Thoracic aorta (tissue), 2 donors: ENCODE measurements around the gene KCNJ6. TPM values are rescaled to one million over a fixed set of nuclear protein-coding genes. Genes with fewer than 3 reads are reported as not detected.
A peak's percentile ranks its signal among the peaks of the same experiment; 100 is the strongest.

Source experiments
- ATAC-seq: fragments of 150-250 bp; one replicate; pipeline ENCODE4 v1.8.0; 2017; ENCODE audit warnings: low read depth; ENCODE audit not compliant: insufficient number of reproducible peaks, low FRiP score
- DNase-seq: peaks from one replicate; pipeline ENCODE4 v3.0.0-alpha.2; 2020; ENCODE audit warnings: low spot score
- H3K27ac ChIP-seq, 2 donors: fragments of 200-600 bp; sonication (generic); 1 replicate in 1 of 2; 2 replicates in 1 of 2; pipeline ENCODE4 v1.5.1; 2016; ENCODE audit warnings: mild to moderate bottlenecking in 2 of 2, moderate library complexity in 2 of 2
- H3K27me3 ChIP-seq: fragments of 200-600 bp; sonication (generic); replicated peaks from 2 replicates; pipeline ENCODE4 v1.6.0; 2016; ENCODE audit warnings: mild to moderate bottlenecking; ENCODE audit not compliant: insufficient read depth
- H3K36me3 ChIP-seq: fragments of 200-600 bp; sonication (generic); one replicate; pipeline ENCODE4 v1.5.1; 2016
- H3K4me1 ChIP-seq, 2 donors: fragments of 200-600 bp; sonication (generic); 1 replicate in 1 of 2; 2 replicates in 1 of 2; pipeline versions ENCODE4 v1.5.1 to v1.6.0; 2016; ENCODE audit warnings: low read depth in 2 of 2, mild to moderate bottlenecking in 1 of 2; ENCODE audit not compliant: control insufficient read depth in 1 of 2
- H3K4me3 ChIP-seq: fragments of 200-600 bp; sonication (generic); 2 replicates; pipeline ENCODE4 v1.5.1; 2016; ENCODE audit warnings: mild to moderate bottlenecking
- H3K9me3 ChIP-seq: fragments of 200-600 bp; sonication (generic); 2 replicates; pipeline ENCODE4 v1.5.1; 2016
- total RNA-seq, 2 donors: library from RNA; depleted of rRNA; stranded (reverse); fragments of >200 nt; gene quantifications; one replicate each; pipeline versions ENCODE4 v1.1.0 to v1.2.3, GENCODE V29; 2016
- TF ChIP-seq, protein P1 (sequence below): fragments of 200-600 bp; sonication (generic); IDR thresholded peaks from one replicate; pipeline ENCODE4 v1.5.1; 2019; ENCODE audit warnings: antibody characterized with exemption

Gene KCNJ6, protein sequence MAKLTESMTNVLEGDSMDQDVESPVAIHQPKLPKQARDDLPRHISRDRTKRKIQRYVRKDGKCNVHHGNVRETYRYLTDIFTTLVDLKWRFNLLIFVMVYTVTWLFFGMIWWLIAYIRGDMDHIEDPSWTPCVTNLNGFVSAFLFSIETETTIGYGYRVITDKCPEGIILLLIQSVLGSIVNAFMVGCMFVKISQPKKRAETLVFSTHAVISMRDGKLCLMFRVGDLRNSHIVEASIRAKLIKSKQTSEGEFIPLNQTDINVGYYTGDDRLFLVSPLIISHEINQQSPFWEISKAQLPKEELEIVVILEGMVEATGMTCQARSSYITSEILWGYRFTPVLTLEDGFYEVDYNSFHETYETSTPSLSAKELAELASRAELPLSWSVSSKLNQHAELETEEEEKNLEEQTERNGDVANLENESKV
- not detected for total RNA-seq

DNA sequence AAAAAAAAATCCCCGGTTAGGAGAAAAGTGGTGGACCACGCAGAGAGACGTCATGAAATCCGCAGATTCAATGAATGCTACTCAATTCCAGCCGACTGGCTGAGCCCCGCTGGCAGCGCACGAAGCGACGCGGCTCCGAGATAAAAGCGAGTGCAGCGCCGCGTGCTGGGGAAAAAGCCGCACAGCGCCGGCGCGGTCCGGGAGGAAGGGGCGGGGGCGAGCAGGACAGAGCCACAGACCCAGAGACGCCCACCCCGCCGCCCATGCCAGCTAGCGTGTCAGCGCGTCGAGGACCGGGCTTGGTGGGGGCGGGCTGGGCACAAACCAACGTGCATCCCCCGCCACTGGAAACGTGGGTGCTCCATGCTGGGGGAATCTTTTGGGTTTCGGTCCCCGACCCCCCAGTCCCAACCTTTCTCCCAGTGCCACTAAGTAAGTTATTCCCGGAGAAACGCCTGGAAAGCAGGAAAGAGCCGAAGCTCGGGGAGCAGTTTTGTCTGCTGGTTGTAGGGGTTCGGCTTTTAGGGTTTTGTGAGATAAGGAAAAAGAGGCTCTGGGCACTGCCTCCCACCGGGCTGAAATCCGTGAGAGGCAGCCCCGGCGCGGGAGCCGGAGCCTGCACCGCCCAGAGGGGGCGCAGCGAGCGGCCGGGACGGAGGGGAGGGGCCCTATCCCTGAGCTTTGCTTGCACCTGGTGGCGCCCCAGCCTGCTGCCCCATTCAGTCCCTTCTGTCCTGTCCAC is at the start of gene KCNJ6:
KCNJ6 (minus strand) TSS at position 148 of the 742 bp plus-strand sequence. CDS start 75,775 bp downstream, outside the sequence.
- TF ChIP-seq, protein P1, sequence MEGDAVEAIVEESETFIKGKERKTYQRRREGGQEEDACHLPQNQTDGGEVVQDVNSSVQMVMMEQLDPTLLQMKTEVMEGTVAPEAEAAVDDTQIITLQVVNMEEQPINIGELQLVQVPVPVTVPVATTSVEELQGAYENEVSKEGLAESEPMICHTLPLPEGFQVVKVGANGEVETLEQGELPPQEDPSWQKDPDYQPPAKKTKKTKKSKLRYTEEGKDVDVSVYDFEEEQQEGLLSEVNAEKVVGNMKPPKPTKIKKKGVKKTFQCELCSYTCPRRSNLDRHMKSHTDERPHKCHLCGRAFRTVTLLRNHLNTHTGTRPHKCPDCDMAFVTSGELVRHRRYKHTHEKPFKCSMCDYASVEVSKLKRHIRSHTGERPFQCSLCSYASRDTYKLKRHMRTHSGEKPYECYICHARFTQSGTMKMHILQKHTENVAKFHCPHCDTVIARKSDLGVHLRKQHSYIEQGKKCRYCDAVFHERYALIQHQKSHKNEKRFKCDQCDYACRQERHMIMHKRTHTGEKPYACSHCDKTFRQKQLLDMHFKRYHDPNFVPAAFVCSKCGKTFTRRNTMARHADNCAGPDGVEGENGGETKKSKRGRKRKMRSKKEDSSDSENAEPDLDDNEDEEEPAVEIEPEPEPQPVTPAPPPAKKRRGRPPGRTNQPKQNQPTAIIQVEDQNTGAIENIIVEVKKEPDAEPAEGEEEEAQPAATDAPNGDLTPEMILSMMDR: peak; percentile 39
- no peak for DNase-seq
- no peaks in the 10 kb centered on the region for H3K9me3 ChIP-seq
- peak within 1 kb of the TSS; percentile 69 for H3K4me3 ChIP-seq
- no peaks in the 10 kb centered on the region for H3K36me3 ChIP-seq
- ATAC-seq: no peak
- no peak within 1 kb of the TSS for H3K27ac ChIP-seq
- peaks cover 28% of the 10 kb centered on the region for H3K27me3 ChIP-seq
- H3K4me1 ChIP-seq: peaks cover 14 to 29% of the 10 kb centered on the region in 2 donors

DNA sequence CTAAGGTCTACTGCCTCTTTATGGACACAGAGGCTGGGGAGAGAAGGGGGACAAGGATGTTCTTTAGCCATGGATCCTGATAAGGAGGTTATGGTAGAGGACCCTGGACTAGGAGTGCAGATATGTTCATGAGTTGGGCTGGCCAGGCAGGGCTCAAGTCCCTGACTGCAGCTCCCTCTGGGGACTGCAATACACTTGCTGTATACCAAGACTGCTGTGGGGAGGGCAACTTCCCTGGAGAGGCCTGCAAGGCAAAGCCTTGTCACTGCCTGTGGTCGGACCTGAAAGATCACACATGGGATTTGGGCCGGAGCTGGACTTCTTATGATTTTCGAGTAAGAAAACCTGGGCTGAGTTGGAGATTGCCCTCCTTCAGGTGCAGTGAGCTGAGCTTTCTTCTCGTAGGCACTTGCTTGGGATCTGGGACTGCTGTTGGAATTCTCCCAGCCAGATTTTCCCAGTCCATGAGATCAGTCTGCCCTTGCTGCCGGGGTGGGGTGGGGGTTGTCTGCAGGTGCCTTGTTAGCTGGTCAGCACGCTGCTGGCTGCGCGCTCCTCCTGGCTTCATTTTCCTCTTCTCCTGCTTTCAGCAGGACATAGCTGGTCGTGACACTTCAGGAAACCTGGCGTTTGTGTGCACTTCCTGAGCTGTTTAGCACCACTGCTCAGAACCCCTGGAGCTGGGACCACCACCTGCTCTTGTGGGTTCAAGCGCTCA is 49.0 kb upstream of the KCNJ6 start:
- Histone ChIP-seq H3K36me3 (no peaks in the 10 kb centered on the region), H3K9me3 (no peaks in the 10 kb centered on the region), H3K4me3 (no peak overlapping the region), H3K4me1 (no peaks in the 10 kb centered on the region), H3K27ac (no peak overlapping the region), H3K27me3 (no peaks in the 10 kb centered on the region)
- no peak for ATAC-seq
- TF ChIP-seq, protein P1: no peak
- DNase-seq: no peak

DNA sequence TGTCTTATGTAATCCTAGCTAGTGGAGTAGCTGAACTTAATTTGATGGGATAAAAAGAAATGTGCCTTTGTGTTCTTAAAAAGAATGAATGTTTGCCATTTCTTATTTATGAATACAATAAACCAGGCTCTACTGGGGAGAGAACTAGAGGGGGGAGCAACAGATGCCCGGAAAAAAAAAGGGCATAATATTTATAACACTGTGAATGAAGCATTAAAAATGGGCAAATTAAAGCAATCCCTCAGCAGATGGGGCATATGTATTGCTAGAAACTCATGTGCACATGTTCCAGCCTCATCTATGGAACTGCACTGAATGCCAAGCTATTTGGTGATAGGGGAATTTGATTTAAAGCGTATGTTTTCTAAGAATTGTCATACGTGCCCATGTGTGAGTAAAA is 42.3 kb upstream of the KCNJ6 start:
- TF ChIP-seq, protein P1: no peak
- ATAC-seq (no peak), DNase-seq (no peak)

DNA sequence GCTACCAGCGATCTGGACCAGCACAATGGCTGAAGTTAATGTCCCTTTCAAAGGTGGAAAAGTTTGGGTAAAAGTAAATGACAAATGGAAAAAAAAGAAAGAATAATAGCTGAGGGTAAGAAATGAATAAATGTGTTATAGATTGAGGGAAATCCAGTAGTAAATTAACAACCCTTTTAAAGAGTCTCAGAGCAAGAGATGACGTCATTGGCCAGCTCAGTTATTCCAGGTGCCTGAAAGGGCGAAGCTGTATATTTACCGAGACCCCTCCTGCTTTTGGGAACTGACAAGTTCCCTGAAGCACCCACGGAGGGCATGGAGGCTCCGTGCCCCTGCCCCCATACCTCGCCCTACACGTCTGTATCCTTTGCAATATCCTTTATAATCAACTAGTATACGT is 40.5 kb upstream of the KCNJ6 start:
- TF ChIP-seq, protein P1: no peak
- H3K36me3 ChIP-seq: no peaks in the 10 kb centered on the region
- DNase-seq: no peak
- no peaks in the 10 kb centered on the region for H3K4me1 ChIP-seq
- H3K4me3 ChIP-seq: no peak overlapping the region
- ATAC-seq: no peak
- H3K9me3 ChIP-seq: no peaks in the 10 kb centered on the region
- no peak overlapping the region for H3K27ac ChIP-seq
- H3K27me3 ChIP-seq: no peaks in the 10 kb centered on the region

More for the DNA sequence above, 42.3 kb upstream of the KCNJ6 start:
- no peaks in the 10 kb centered on the region for H3K36me3 ChIP-seq
- H3K4me1 ChIP-seq: no peaks in the 10 kb centered on the region
- H3K27ac ChIP-seq: no peak overlapping the region
- H3K9me3 ChIP-seq: no peaks in the 10 kb centered on the region
- no peak overlapping the region for H3K4me3 ChIP-seq
- H3K27me3 ChIP-seq: no peaks in the 10 kb centered on the region

DNA sequence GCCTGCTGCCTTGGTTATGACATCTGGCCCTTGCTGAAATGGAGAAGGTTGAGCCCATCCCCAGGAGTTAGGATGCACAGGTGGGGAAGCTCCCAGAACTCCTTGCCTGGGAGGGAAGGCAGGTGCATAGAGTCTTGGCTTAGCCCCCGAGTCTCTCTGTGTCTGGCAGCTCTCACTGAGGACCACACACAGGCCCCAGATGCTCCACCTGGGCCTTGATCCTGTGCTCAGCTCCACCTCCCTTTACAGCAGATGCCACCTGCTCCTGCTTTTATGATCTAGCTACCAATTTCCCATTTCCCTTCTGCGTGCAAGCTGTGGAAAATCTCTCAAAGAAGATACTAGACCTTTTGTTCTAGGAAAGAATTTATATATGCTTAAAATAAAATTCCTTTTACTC is 28.8 kb upstream of the KCNJ6 start:
- TF ChIP-seq, protein P1: no peak
- Histone ChIP-seq H3K4me3 (no peak overlapping the region), H3K9me3 (no peaks in the 10 kb centered on the region), H3K36me3 (no peaks in the 10 kb centered on the region), H3K4me1 (no peaks in the 10 kb centered on the region), H3K27me3 (no peaks in the 10 kb centered on the region), H3K27ac (no peak overlapping the region)
- DNase-seq: no peak
- ATAC-seq: no peak
